IMR-90 (cell line): ENCODE data around the gene CSH2. TPM values are rescaled to one million over a fixed set of nuclear protein-coding genes. Genes with fewer than 3 reads are reported as not detected.

Source experiments
- ATAC-seq: fragments of 200-7000 bp; cut with Tn5 transposase; 2 replicates; pipeline ENCODE4 v1.9.1; 2020; ENCODE audit warnings: low read depth, mild to moderate bottlenecking, moderate library complexity
- BruUV-seq: library from RNA; stranded (reverse); fragments of 400-500 nt; replicated peaks from 2 replicates; lab custom pipeline; 2021; lab: Mats Ljungman, UMichigan
- CTCF ChIA-PET: fragments of 300-600 bp; formaldehyde crosslinking; extraction: SDS; loops from one replicate; lab custom pipeline; 2021; ENCODE audit warnings: antibody characterized with exemption; lab: Yijun Ruan, JAX
- POLR2A ChIA-PET: fragments of 300-600 bp; sonication (Branson Sonifier 250); formaldehyde crosslinking; loops from one replicate; lab custom pipeline; 2022; ENCODE audit warnings: antibody characterized with exemption; ENCODE audit not compliant: unreplicated experiment; lab: Charles Lee
- DNase-seq: peaks from one replicate; pipeline ENCODE4 v3.0.0; 2013
- H2AFZ ChIP-seq: replicated peaks from 2 replicates; pipeline ENCODE3; 2013; ENCODE audit warnings: low read length, mild to moderate bottlenecking; ENCODE audit not compliant: poor library complexity
- H2AK5ac ChIP-seq: 2 replicates; pipeline ENCODE4 v1.6.1; 2013; ENCODE audit warnings: low read depth, low read length, inconsistent platforms
- H2AK9ac ChIP-seq: replicated peaks from 2 replicates; pipeline ENCODE3; 2013; ENCODE audit warnings: mild to moderate bottlenecking, low read depth, low read length, moderate library complexity; ENCODE audit not compliant: poor library complexity
- H2BK120ac ChIP-seq: 2 replicates; pipeline ENCODE4 v1.6.1; 2013; ENCODE audit warnings: low read depth, low read length, inconsistent platforms
- H2BK15ac ChIP-seq: 3 replicates; pipeline ENCODE4 v1.6.1; 2013; ENCODE audit warnings: low read depth, low read length, inconsistent platforms
- H2BK20ac ChIP-seq: 2 replicates; pipeline ENCODE4 v1.6.1; 2013; ENCODE audit warnings: low read depth, mild to moderate bottlenecking, inconsistent platforms, low read length, moderate library complexity
- H2BK5ac ChIP-seq: 2 replicates; pipeline ENCODE4 v1.6.1; 2013; ENCODE audit warnings: mild to moderate bottlenecking, low read depth, low read length, inconsistent platforms; ENCODE audit not compliant: poor library complexity, severe bottlenecking
- H3K14ac ChIP-seq: replicated peaks from 2 replicates; pipeline ENCODE4 v1.6.1; 2013; ENCODE audit warnings: low read depth, low read length, inconsistent platforms
- H3K18ac ChIP-seq: 2 replicates; pipeline ENCODE4 v1.6.1; 2013; ENCODE audit warnings: low read depth, low read length, control low read depth
- H3K23ac ChIP-seq: 2 replicates; pipeline ENCODE4 v1.6.1; 2013; ENCODE audit warnings: low read depth, low read length, inconsistent platforms
- H3K27ac ChIP-seq: 2 replicates; pipeline ENCODE4 v1.5.1; 2013; ENCODE audit warnings: mild to moderate bottlenecking, control low read depth, low read length; ENCODE audit not compliant: insufficient read depth
- H3K27me3 ChIP-seq: 2 replicates; pipeline ENCODE4 v1.6.1; 2013; ENCODE audit warnings: low read length; ENCODE audit not compliant: control insufficient read depth, insufficient read depth
- H3K36me3 ChIP-seq: 2 replicates; pipeline ENCODE4 v1.6.1; 2013; ENCODE audit warnings: low read length, mixed read lengths; ENCODE audit not compliant: control insufficient read depth, insufficient read depth
- H3K4ac ChIP-seq: 2 replicates; pipeline ENCODE4 v1.6.1; 2013; ENCODE audit warnings: low read depth, low read length, inconsistent platforms
- H3K4me1 ChIP-seq: 2 replicates; pipeline ENCODE4 v1.6.1; 2013; ENCODE audit warnings: low read length, mixed read lengths; ENCODE audit not compliant: control insufficient read depth, insufficient read depth
- H3K4me2 ChIP-seq: 2 replicates; pipeline ENCODE4 v1.6.1; 2013; ENCODE audit warnings: low read depth, mild to moderate bottlenecking, control low read depth, low read length, moderate library complexity
- H3K4me3 ChIP-seq: 2 replicates; pipeline ENCODE4 v1.5.1; 2013; ENCODE audit warnings: low read depth, mild to moderate bottlenecking, control low read depth, low read length, moderate library complexity; ENCODE audit not compliant: insufficient read depth
- H3K56ac ChIP-seq: 2 replicates; pipeline ENCODE4 v1.6.1; 2013; ENCODE audit warnings: low read length, inconsistent platforms; ENCODE audit not compliant: insufficient read depth; ENCODE audit errors: extremely low read depth
- H3K79me1 ChIP-seq, 2 experiments: 2 replicates each; pipeline ENCODE4 v1.6.1; 2013; ENCODE audit warnings: low read length in 2 of 2, inconsistent platforms in 1 of 2, low read depth in 1 of 2
- H3K9ac ChIP-seq: 2 replicates; pipeline ENCODE4 v1.6.1; 2013; ENCODE audit warnings: low read depth, low read length, control low read depth
- H3K9me1 ChIP-seq: 2 replicates; pipeline ENCODE4 v1.6.1; 2013; ENCODE audit warnings: low read length, inconsistent platforms; ENCODE audit not compliant: insufficient read depth
- H3K9me3 ChIP-seq: 2 replicates; pipeline ENCODE4 v1.6.1; 2013; ENCODE audit warnings: low read length; ENCODE audit not compliant: control insufficient read depth, insufficient read depth
- H4K20me1 ChIP-seq: 2 replicates; pipeline ENCODE4 v1.6.1; 2013; ENCODE audit warnings: low read length, inconsistent platforms; ENCODE audit not compliant: insufficient read depth
- H4K5ac ChIP-seq: 2 replicates; pipeline ENCODE4 v1.6.1; 2013; ENCODE audit warnings: mild to moderate bottlenecking, low read depth, low read length, control low read depth
- H4K8ac ChIP-seq, 2 experiments: 2 replicates each; pipeline ENCODE4 v1.6.1; 2013; ENCODE audit warnings: low read depth in 2 of 2, low read length in 2 of 2, control low read depth in 1 of 2, inconsistent platforms in 1 of 2
- H4K91ac ChIP-seq: 2 replicates; pipeline ENCODE4 v1.6.1; 2013; ENCODE audit warnings: low read depth, low read length, inconsistent platforms; ENCODE audit not compliant: insufficient read depth
- CHD1 ChIP-seq: IDR thresholded peaks from 2 replicates; pipeline ENCODE4 v1.6.1; 2012; ENCODE audit warnings: low read depth, low read length, improper control_type of control experiment
- ELK1 ChIP-seq: fragments of 150-350 bp; IDR thresholded peaks from 2 replicates; pipeline ENCODE4 v1.6.1; 2016; ENCODE audit warnings: low read depth, mild to moderate bottlenecking, low read length, moderate library complexity, borderline replicate concordance
- NFE2L2 ChIP-seq: fragments of 150-350 bp; IDR thresholded peaks from 2 replicates; pipeline ENCODE4 v1.6.1; 2016; ENCODE audit warnings: low read depth, mild to moderate bottlenecking, low read length
- POLR2A ChIP-seq: IDR thresholded peaks from 2 replicates; pipeline ENCODE4 v1.6.1; 2012; ENCODE audit warnings: mild to moderate bottlenecking, low read depth, low read length
- RAD21 ChIP-seq: IDR thresholded peaks from 2 replicates; pipeline ENCODE4 v1.6.1; 2012; ENCODE audit warnings: low read length, improper control_type of control experiment
- SMC3 ChIP-seq: fragments of 150-350 bp; IDR thresholded peaks from 2 replicates; pipeline ENCODE4 v1.6.1; 2016; ENCODE audit warnings: low read depth, mild to moderate bottlenecking, antibody characterized with exemption, low read length, moderate library complexity
- USF2 ChIP-seq: fragments of 150-350 bp; IDR thresholded peaks from 2 replicates; pipeline ENCODE4 v1.6.1; 2017; ENCODE audit warnings: mild to moderate bottlenecking, antibody characterized with exemption, low read length, low read depth
- WGBS, 2 experiments: methylation state at CpG; one replicate each; pipeline versions ENCODE4 v1.1.5 to v1.1.7; 2013; ENCODE audit warnings: missing lambda C conversion rate in 2 of 2; ENCODE audit not compliant: insufficient read length in 1 of 2; ENCODE audit errors: extremely low coverage in 2 of 2; 5-methylcytosine and 5-hydroxymethylcytosine counted together
- dilution Hi-C: fragments of 300-500 bp; cut with HindIII; formaldehyde crosslinking; loops from one replicate; pipeline ENCODE4 v1.14.3; 2018; ENCODE audit warnings: low sequenced_read_pairs; ENCODE audit not compliant: unreplicated experiment
- in situ Hi-C: fragments of 300-500 bp; cut with MboI; formaldehyde crosslinking; loops from 3 replicates; pipeline ENCODE4 v1.14.3; 2019; ENCODE audit warnings: low sequenced_read_pairs, inconsistent platforms, mixed read lengths
- intact Hi-C: fragments of 100-400 bp; cut with micrococcal nuclease; formaldehyde crosslinking; loops from 2 replicates; pipeline ENCODE4 v1.10.0; 2022
- polyA plus RNA-seq, 3 experiments: library from polyadenylated mRNA; depleted of rRNA; stranded (reverse); fragments of >200 nt; gene quantifications; 2 replicates each; pipeline ENCODE4 v1.2.3, GENCODE V29; 2012; ENCODE audit warnings: low replicate concordance in 1 of 3
- total RNA-seq: library from RNA; depleted of rRNA; stranded (reverse); fragments of >200 nt; gene quantifications from 2 replicates; pipeline ENCODE4 v1.2.3, GENCODE V29; 2012

Gene CSH2
- total and polyA plus RNA-seq, 2 of the 4 experiments (the other 2 are of a cell fraction), result not detected

GRCh38 chr17:63914471-63914870, 41.0 kb upstream of the CSH2 start:
- H2BK5ac ChIP-seq, result no peak overlapping the region
- no peaks in the 10 kb centered on the region for H3K36me3 ChIP-seq
- no peak overlapping the region for H3K14ac ChIP-seq
- H3K9me1 ChIP-seq, result no peaks in the 10 kb centered on the region
- H2BK120ac ChIP-seq, result no peak overlapping the region
- no peak overlapping the region for H3K27ac ChIP-seq
- WGBS, 2 experiments, result 100% methylated on average over 2 of the region's 7 CpGs; no CpG with 5 or more reads in 1 of the 2 experiments
- H2BK15ac ChIP-seq, result no peak overlapping the region
- H2AFZ ChIP-seq, result no peak overlapping the region
- H2AK9ac ChIP-seq, result no peak overlapping the region
- H4K8ac ChIP-seq, result no peak overlapping the region
- intact Hi-C loops, result loop anchor here (10.0 kb wide), 1 partner anchor 370 kb away; no protein-coding TSS in a partner anchor
- H3K4ac ChIP-seq, result no peak overlapping the region
- no peak for TF ChIP-seq RAD21
- no peak for TF ChIP-seq NFE2L2
- no peak for TF ChIP-seq CHD1
- TF ChIP-seq ELK1, result no peak
- no peak for TF ChIP-seq POLR2A
- TF ChIP-seq SMC3, result no peak
- TF ChIP-seq USF2, result no peak
- no peaks in the 10 kb centered on the region for H4K20me1 ChIP-seq
- H3K4me2 ChIP-seq, result no peak overlapping the region
- dilution Hi-C loops, result no loop called here
- ChIA-PET POLR2A (no interaction called here), CTCF (no interaction called here)
- no peaks in the 10 kb centered on the region for H3K4me1 ChIP-seq
- no peak overlapping the region for H3K9ac ChIP-seq
- in situ Hi-C loops, result loop anchor here (10.0 kb wide), 2 partner anchors 110 to 370 kb away; partner anchors contain the start of gene ICAM2
- H3K9me3 ChIP-seq, result no peaks in the 10 kb centered on the region
- H3K27me3 ChIP-seq, result peaks cover 52% of the 10 kb centered on the region
- H4K5ac ChIP-seq, result no peak overlapping the region
- no peak overlapping the region for H3K4me3 ChIP-seq
- no peaks in the 10 kb centered on the region for H3K79me1 ChIP-seq
- no peak overlapping the region for H3K23ac ChIP-seq
- no peak overlapping the region for H4K91ac ChIP-seq
- no peak overlapping the region for H3K18ac ChIP-seq
- no peak for DNase-seq
- H3K56ac ChIP-seq, result no peak overlapping the region
- no peak overlapping the region for H2BK20ac ChIP-seq
- ATAC-seq, result no peak
- no TSS peak for BruUV-seq
- H2AK5ac ChIP-seq, result no peak overlapping the region
